GM12878 (cell line): ENCODE data around the gene CTNNBL1. TPM values are rescaled to one million over a fixed set of nuclear protein-coding genes. Genes with fewer than 3 reads are reported as not detected.

Experiments
- ATAC-seq: fragments of 200-7000 bp; cut with Tn5 transposase; 3 replicates; pipeline ENCODE4 v1.9.1; 2020; ENCODE audit warnings: mild to moderate bottlenecking, moderate library complexity
- BruUV-seq: library from RNA; stranded (reverse); fragments of 400-500 nt; replicated peaks from 2 replicates; lab custom pipeline; 2021; lab: Mats Ljungman, UMichigan
- CTCF ChIA-PET: fragments of 300-600 bp; sonication (Branson Sonifier 250); formaldehyde crosslinking; extraction: SDS; loops from one replicate; lab custom pipeline; 2021; ENCODE audit warnings: inconsistent platforms; lab: Yijun Ruan, JAX
- POLR2A ChIA-PET: fragments of 350-600 bp; formaldehyde crosslinking; extraction: SDS; loops from one replicate; lab custom pipeline; 2021; ENCODE audit warnings: inconsistent platforms; lab: Charles Lee
- RAD21 ChIA-PET: fragments of 300-600 bp; sonication (Branson Sonifier 250); formaldehyde crosslinking; loops from one replicate; lab custom pipeline; 2023; ENCODE audit warnings: antibody characterized with exemption; ENCODE audit not compliant: unreplicated experiment; lab: Charles Lee
- SMC1A ChIA-PET: fragments of 300-600 bp; sonication (Branson Sonifier 250); formaldehyde crosslinking; loops from one replicate; lab custom pipeline; 2023; ENCODE audit not compliant: unreplicated experiment, uncharacterized antibody; lab: Charles Lee
- DNase-seq: peaks from one replicate; pipeline ENCODE4 v3.0.0-alpha.2; 2011; ENCODE audit warnings: low read depth, low spot score
- FAIRE-seq: peaks from 3 replicates; lab custom pipeline; 2011; peaks lifted over from hg19 to GRCh38; lab: Jason Lieb, UNC
- H2AFZ ChIP-seq: 2 replicates; pipeline ENCODE4 v1.6.0; 2011; ENCODE audit warnings: low read depth, low read length, control low read depth; ENCODE audit not compliant: control insufficient read depth
- H3K27ac ChIP-seq: 2 replicates; pipeline ENCODE4 v1.5.1; 2011; ENCODE audit warnings: control low read depth; ENCODE audit not compliant: control insufficient read depth, insufficient read depth
- H3K27me3 ChIP-seq, 2 experiments: replicated peaks in 1 of 2; 2 replicates each; pipeline versions ENCODE4 v1.6.0 to v1.6.1; 2011; ENCODE audit warnings: low read length in 1 of 2; ENCODE audit not compliant: control insufficient read depth in 2 of 2, insufficient read depth in 2 of 2
- H3K36me3 ChIP-seq, 2 experiments: 2 replicates each; pipeline ENCODE4 v1.5.1; 2011; ENCODE audit warnings: low read length in 1 of 2; ENCODE audit not compliant: control insufficient read depth in 2 of 2, insufficient read depth in 2 of 2
- H3K4me1 ChIP-seq: 2 replicates; pipeline ENCODE4 v1.6.1; 2011; ENCODE audit warnings: mild to moderate bottlenecking, low read length, moderate library complexity, mixed read lengths; ENCODE audit not compliant: control insufficient read depth, insufficient read depth
- H3K4me2 ChIP-seq: 2 replicates; pipeline ENCODE4 v1.6.0; 2011; ENCODE audit warnings: control low read depth; ENCODE audit not compliant: control insufficient read depth, insufficient read depth
- H3K4me3 ChIP-seq: fragments of 200-600 bp; sonication (generic); 2 replicates; pipeline ENCODE4 v1.5.1; 2016
- H3K79me2 ChIP-seq: 2 replicates; pipeline ENCODE4 v1.6.0; 2011; ENCODE audit warnings: low read length; ENCODE audit not compliant: control insufficient read depth, insufficient read depth
- H3K9ac ChIP-seq: 2 replicates; pipeline ENCODE4 v1.8.0; 2011; ENCODE audit warnings: low read length, control low read depth, mixed read lengths; ENCODE audit not compliant: control insufficient read depth, insufficient read depth
- H3K9me3 ChIP-seq: replicated peaks from 3 replicates; pipeline ENCODE4 v1.5.1; 2011; ENCODE audit warnings: mild to moderate bottlenecking, low read length; ENCODE audit not compliant: control insufficient read depth, insufficient read depth
- H4K20me1 ChIP-seq: 2 replicates; pipeline ENCODE4 v1.6.0; 2011; ENCODE audit not compliant: control insufficient read depth, insufficient read depth
- CBX5 ChIP-seq: sonication (generic); IDR thresholded peaks from 2 replicates; pipeline ENCODE4 v1.6.1; 2016; ENCODE audit warnings: low read depth, moderate library complexity, mild to moderate bottlenecking, inconsistent platforms
- DPF2 ChIP-seq: fragments of 450-650 bp; IDR thresholded peaks from 2 replicates; pipeline ENCODE4 v1.6.1; 2017; ENCODE audit warnings: mild to moderate bottlenecking
- EP300 ChIP-seq, 2 experiments: fragments of 150-350 bp in 1 of 2; IDR thresholded peaks; 2 replicates each; pipeline ENCODE4 v1.6.1; 2011 to 2012; ENCODE audit warnings: low read depth in 2 of 2, low read length in 2 of 2, borderline replicate concordance in 1 of 2, improper control_type of control experiment in 1 of 2, inconsistent platforms in 1 of 2; ENCODE audit not compliant: control insufficient read depth in 1 of 2
- EZH2 ChIP-seq: IDR thresholded peaks from 2 replicates; pipeline ENCODE4 v1.6.1; 2012; ENCODE audit warnings: low read depth, mild to moderate bottlenecking, control low read depth, inconsistent platforms, low read length, borderline replicate concordance; ENCODE audit not compliant: control insufficient read depth
- FOS ChIP-seq: IDR thresholded peaks from 3 replicates; pipeline ENCODE4 v1.6.1; 2011; ENCODE audit warnings: borderline replicate concordance; ENCODE audit not compliant: insufficient read length; ENCODE audit errors: extremely low read depth
- KAT2A ChIP-seq: conservative IDR thresholded peaks from 2 replicates; pipeline ENCODE4 v1.6.1; 2011; ENCODE audit warnings: low read depth, low read length; ENCODE audit not compliant: control insufficient read depth
- MXI1 ChIP-seq: fragments of 150-350 bp; IDR thresholded peaks from 2 replicates; pipeline ENCODE4 v1.6.1; 2011; ENCODE audit warnings: low read depth, mild to moderate bottlenecking, inconsistent platforms, low read length, improper control_type of control experiment
- NBN ChIP-seq: fragments of 450-650 bp; IDR thresholded peaks from 2 replicates; pipeline ENCODE4 v1.6.1; 2016
- NFYA ChIP-seq: IDR thresholded peaks from 2 replicates; pipeline ENCODE4 v1.6.1; 2011; ENCODE audit warnings: low read depth, mild to moderate bottlenecking, low read length, improper control_type of control experiment, borderline replicate concordance
- PKNOX1 ChIP-seq: fragments of 450-650 bp; IDR thresholded peaks from 2 replicates; pipeline ENCODE4 v1.6.1; 2016; ENCODE audit warnings: mild to moderate bottlenecking
- RBBP5 ChIP-seq: fragments of 200-600 bp; sonication (generic); conservative IDR thresholded peaks from 2 replicates; pipeline ENCODE4 v1.6.1; 2016
- RELA ChIP-seq: fragments of 450-650 bp; IDR thresholded peaks from 2 replicates; pipeline ENCODE4 v1.8.0; 2014; ENCODE audit warnings: borderline replicate concordance; ENCODE audit not compliant: partially characterized antibody
- SIN3A ChIP-seq: IDR thresholded peaks from 2 replicates; pipeline ENCODE4 v1.6.1; 2012; ENCODE audit warnings: low read depth, low read length, improper control_type of control experiment
- STAT1 ChIP-seq: fragments of 450-650 bp; conservative IDR thresholded peaks from 2 replicates; pipeline ENCODE4 v1.6.1; 2014; ENCODE audit warnings: antibody characterized with exemption, mild to moderate bottlenecking
- TAF1 ChIP-seq: IDR thresholded peaks from 2 replicates; pipeline ENCODE4 v1.6.1; 2011; ENCODE audit warnings: mild to moderate bottlenecking, low read depth, low read length, borderline replicate concordance
- ZNF622 ChIP-seq: fragments of 450-650 bp; IDR thresholded peaks from 2 replicates; pipeline ENCODE4 v1.6.1; 2017; ENCODE audit warnings: mild to moderate bottlenecking, inconsistent platforms
- ZSCAN29 ChIP-seq: fragments of 450-650 bp; IDR thresholded peaks from 2 replicates; pipeline ENCODE4 v1.6.1; 2017; ENCODE audit warnings: mild to moderate bottlenecking, moderate library complexity
- WGBS: methylation state at CpG from one replicate; pipeline ENCODE4 v1.1.6; 2016; ENCODE audit warnings: low lambda C conversion rate; ENCODE audit not compliant: insufficient replicate concordance, insufficient coverage; ENCODE audit errors: missing lambda C conversion rate; 5-methylcytosine and 5-hydroxymethylcytosine counted together
- in situ Hi-C: fragments of 300-500 bp; cut with MboI; formaldehyde crosslinking; loops from 9 replicates; pipeline ENCODE4 v1.14.3; 2018; ENCODE audit warnings: mixed read lengths
- intact Hi-C: fragments of 100-400 bp; cut with micrococcal nuclease; formaldehyde crosslinking; loops from one replicate; pipeline ENCODE4 v1.14.2; 2022; ENCODE audit not compliant: unreplicated experiment
- polyA plus RNA-seq, 11 experiments: library from polyadenylated mRNA; depleted of rRNA in 4 of 11; unstranded in 6 of 11; stranded (reverse) in 5 of 11; fragments of >200 nt; fragmentation: Nextera tagmentation in 4 of 11; fragmentation: Illumina TruSeq in 1 of 11; extraction: Ambion mirVana in 4 of 11; extraction: Trizol in 1 of 11; gene quantifications; 1 replicate in 1 of 11; 2 replicates in 10 of 11; pipeline versions ENCODE4 v1.2.1 to v1.2.3, GENCODE V29; 2011 to 2016; ENCODE audit warnings: inconsistent platforms in 2 of 11, missing spikeins in 2 of 11, low read depth in 1 of 11
- total RNA-seq, 4 experiments: library from RNA; depleted of rRNA in 3 of 4; stranded (reverse); fragments of >200 nt in 3 of 4; fragmentation: Illumina TruSeq in 1 of 4; extraction: Trizol in 1 of 4; gene quantifications; 2 replicates each; pipeline versions ENCODE4 v1.2.1 to v1.2.3, GENCODE V29; 2013 to 2021
- TF ChIP-seq, protein P1 (sequence below), 3 experiments: IDR thresholded peaks in 2 of 3; conservative IDR thresholded peaks in 1 of 3; 2 replicates each; pipeline ENCODE4 v1.5.1; 2011; ENCODE audit warnings: low read depth in 3 of 3, low read length in 3 of 3, mild to moderate bottlenecking in 3 of 3, control low read depth in 2 of 3, moderate library complexity in 2 of 3, inconsistent platforms in 1 of 3, mixed read lengths in 1 of 3; ENCODE audit not compliant: control insufficient read depth in 2 of 3, insufficient read depth in 1 of 3; ENCODE audit errors: extremely low read depth in 1 of 3

Gene CTNNBL1
- total and polyA plus RNA-seq, 10 of the 15 experiments (the other 5 are each of a cell fraction or from before 2014, with no cell fraction given), result 43.1 to 102 (median 67.8) TPM

DNA sequence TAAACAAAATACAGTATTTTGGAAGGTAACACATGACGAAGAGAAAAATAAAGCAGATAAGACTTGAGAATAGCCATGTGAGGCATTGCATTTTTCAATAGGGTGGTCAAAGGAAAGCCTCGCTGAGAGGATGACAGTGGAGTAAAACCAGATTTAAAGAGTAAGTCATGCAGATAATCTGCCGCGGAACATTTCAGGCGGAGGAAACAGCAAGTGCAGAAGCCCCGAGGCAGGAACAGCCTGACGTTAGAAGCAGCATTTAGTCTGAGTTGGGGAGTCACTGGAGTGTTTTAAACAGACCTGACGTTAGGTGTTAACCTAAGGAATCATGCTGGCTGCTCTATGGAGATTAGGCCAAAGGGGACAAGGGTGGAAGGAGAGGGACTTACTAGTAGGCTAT, 144.1 kb downstream of the CTNNBL1 start:
- Histone ChIP-seq H3K4me1 (peaks cover 2% of the 10 kb centered on the region; the same call in 1 of the 2 replicates), H3K4me2 (no peak overlapping the region), H2AFZ (no peak overlapping the region), H3K9ac (no peak overlapping the region), H3K27ac (no peak overlapping the region), H3K79me2 (no peaks in the 10 kb centered on the region), H4K20me1 (no peaks in the 10 kb centered on the region), H3K4me3 (no peak overlapping the region), H3K9me3 (no peaks in the 10 kb centered on the region)
- POLR2A ChIA-PET, result no interaction called here
- ATAC-seq (no peak), FAIRE-seq (no peak), DNase-seq (no peak)
- intact Hi-C loops, result no loop called here
- in situ Hi-C loops, result no loop called here
- SMC1A ChIA-PET, result no interaction called here
- TF ChIP-seq ZSCAN29, result no peak
- no peak for TF ChIP-seq MXI1
- no peak for TF ChIP-seq RELA
- no peak for TF ChIP-seq FOS
- TF ChIP-seq TAF1, result no peak
- TF ChIP-seq RBBP5, result no peak
- no peak for TF ChIP-seq PKNOX1
- TF ChIP-seq, protein P1, sequence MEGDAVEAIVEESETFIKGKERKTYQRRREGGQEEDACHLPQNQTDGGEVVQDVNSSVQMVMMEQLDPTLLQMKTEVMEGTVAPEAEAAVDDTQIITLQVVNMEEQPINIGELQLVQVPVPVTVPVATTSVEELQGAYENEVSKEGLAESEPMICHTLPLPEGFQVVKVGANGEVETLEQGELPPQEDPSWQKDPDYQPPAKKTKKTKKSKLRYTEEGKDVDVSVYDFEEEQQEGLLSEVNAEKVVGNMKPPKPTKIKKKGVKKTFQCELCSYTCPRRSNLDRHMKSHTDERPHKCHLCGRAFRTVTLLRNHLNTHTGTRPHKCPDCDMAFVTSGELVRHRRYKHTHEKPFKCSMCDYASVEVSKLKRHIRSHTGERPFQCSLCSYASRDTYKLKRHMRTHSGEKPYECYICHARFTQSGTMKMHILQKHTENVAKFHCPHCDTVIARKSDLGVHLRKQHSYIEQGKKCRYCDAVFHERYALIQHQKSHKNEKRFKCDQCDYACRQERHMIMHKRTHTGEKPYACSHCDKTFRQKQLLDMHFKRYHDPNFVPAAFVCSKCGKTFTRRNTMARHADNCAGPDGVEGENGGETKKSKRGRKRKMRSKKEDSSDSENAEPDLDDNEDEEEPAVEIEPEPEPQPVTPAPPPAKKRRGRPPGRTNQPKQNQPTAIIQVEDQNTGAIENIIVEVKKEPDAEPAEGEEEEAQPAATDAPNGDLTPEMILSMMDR (IDR thresholded peaks at IDR 0.05 in 2 of 3, conservative IDR thresholded peaks at IDR 0.05 in 1 of 3; ENCODE audit: control insufficient read depth in 2 of 3, extremely low read depth in 1 of 3, insufficient read depth in 1 of 3, low read depth in 3 of 3, low read length in 3 of 3), result no peak
- TF ChIP-seq NFYA, result no peak
- TF ChIP-seq EZH2, result no peak
- TF ChIP-seq STAT1, result no peak
- no peak for TF ChIP-seq NBN
- TF ChIP-seq DPF2, result no peak
- TF ChIP-seq SIN3A, result no peak
- no peak for TF ChIP-seq KAT2A
- no peak for TF ChIP-seq ZNF622
- TF ChIP-seq EP300 (IDR thresholded peaks at IDR 0.05; ENCODE audit: borderline replicate concordance in 1 of 2, control insufficient read depth in 1 of 2, low read depth in 2 of 2, low read length in 2 of 2), result no peak
- TF ChIP-seq CBX5, result no peak
- TF ChIP-seq, all 136 proteins: peak for 0
- no TSS peak for BruUV-seq
- CTCF ChIA-PET, result no interaction called here
- RAD21 ChIA-PET, result no interaction called here
- Histone ChIP-seq H3K27me3 (no peaks in the 10 kb centered on the region), H3K36me3 (peaks cover 5 to 14% of the 10 kb centered on the region in 2 experiments; a peak in 3 of 4 replicates)
- 78% methylated on average over 8 of the region's 8 CpGs for WGBS
